PC-9 (cell line): ENCODE results near the gene FGF22.
"Not testable (repeated sequence)": the region's sequence is repeated elsewhere in the genome, so short reads cannot be mapped to it uniquely, and the experiment has no call there.

Source experiments
- CTCF ChIP-seq: fragments of 200-600 bp; sonication (generic); conservative IDR thresholded peaks from 2 replicates; pipeline ENCODE4 v1.6.1; 2017; ENCODE audit warnings: mixed run types, antibody characterized with exemption, mild to moderate bottlenecking, moderate library complexity
- EZH2 ChIP-seq: fragments of 200-600 bp; sonication (generic); IDR thresholded peaks from 2 replicates; pipeline ENCODE4 v1.8.0; 2017; ENCODE audit warnings: antibody characterized with exemption, low read depth

- not testable (repeated sequence) for TF ChIP-seq CTCF, EZH2
Observed at GRCh38 chr19:603302-603639, 36.4 kb upstream of the FGF22 start.
